MM.1S (cell line): Measurements from ENCODE around the gene RPA3.

Source experiments
- EZH2 ChIP-seq: fragments of 300-600 bp; sonication (generic); optimal IDR thresholded peaks from 2 replicates; pipeline ENCODE3; 2017; ENCODE audit warnings: low read depth, mild to moderate bottlenecking, antibody characterized with exemption, low read length, mixed read lengths
- TF ChIP-seq, protein P1 (sequence below): fragments of 300-600 bp; sonication (generic); IDR thresholded peaks from 2 replicates; pipeline ENCODE4 v1.5.1; 2016; ENCODE audit warnings: antibody characterized with exemption, low read length, mixed read lengths

- TF ChIP-seq, protein P1, sequence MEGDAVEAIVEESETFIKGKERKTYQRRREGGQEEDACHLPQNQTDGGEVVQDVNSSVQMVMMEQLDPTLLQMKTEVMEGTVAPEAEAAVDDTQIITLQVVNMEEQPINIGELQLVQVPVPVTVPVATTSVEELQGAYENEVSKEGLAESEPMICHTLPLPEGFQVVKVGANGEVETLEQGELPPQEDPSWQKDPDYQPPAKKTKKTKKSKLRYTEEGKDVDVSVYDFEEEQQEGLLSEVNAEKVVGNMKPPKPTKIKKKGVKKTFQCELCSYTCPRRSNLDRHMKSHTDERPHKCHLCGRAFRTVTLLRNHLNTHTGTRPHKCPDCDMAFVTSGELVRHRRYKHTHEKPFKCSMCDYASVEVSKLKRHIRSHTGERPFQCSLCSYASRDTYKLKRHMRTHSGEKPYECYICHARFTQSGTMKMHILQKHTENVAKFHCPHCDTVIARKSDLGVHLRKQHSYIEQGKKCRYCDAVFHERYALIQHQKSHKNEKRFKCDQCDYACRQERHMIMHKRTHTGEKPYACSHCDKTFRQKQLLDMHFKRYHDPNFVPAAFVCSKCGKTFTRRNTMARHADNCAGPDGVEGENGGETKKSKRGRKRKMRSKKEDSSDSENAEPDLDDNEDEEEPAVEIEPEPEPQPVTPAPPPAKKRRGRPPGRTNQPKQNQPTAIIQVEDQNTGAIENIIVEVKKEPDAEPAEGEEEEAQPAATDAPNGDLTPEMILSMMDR = no peak
- no peak for TF ChIP-seq EZH2
These were observed 29.5 kb downstream of the RPA3 start for GRCh38 chr7:7688956-7689355.
